Brain microvascular endothelial cell (primary cell): ENCODE data around the gene HOPX.
"Not testable (repeated sequence)": the region's sequence is repeated elsewhere in the genome, so short reads cannot be mapped to it uniquely, and the experiment has no call there.

ENCODE experiments used
- DNase-seq: peaks from one replicate; pipeline ENCODE4 v3.0.0-alpha.2; 2020
- H3K27ac ChIP-seq: fragments of 250-450 bp; sonication (Bioruptor Pico); 2 replicates; pipeline ENCODE4 v1.5.1; 2020; ENCODE audit warnings: mild to moderate bottlenecking, moderate library complexity
- H3K27me3 ChIP-seq: fragments of 250-450 bp; sonication (Bioruptor Pico); replicated peaks from 2 replicates; pipeline ENCODE4 v1.5.1; 2020; ENCODE audit warnings: mild to moderate bottlenecking
- H3K36me3 ChIP-seq: fragments of 250-450 bp; sonication (Bioruptor Pico); replicated peaks from 2 replicates; pipeline ENCODE4 v1.5.1; 2020; ENCODE audit warnings: mild to moderate bottlenecking
- H3K4me3 ChIP-seq: 2 replicates; pipeline ENCODE4 v1.5.1; 2011; ENCODE audit warnings: low read depth, mild to moderate bottlenecking, control low read depth, low read length, moderate library complexity
- in situ Hi-C: cut with HindIII; loops from 2 replicates; pipeline ENCODE4 v1.10.0; 2017; ENCODE audit warnings: low sequenced_read_pairs, low pct_ligation_motif_present
- TF ChIP-seq, protein P1 (sequence below): IDR thresholded peaks from 2 replicates; pipeline ENCODE4 v1.5.1; 2011; ENCODE audit warnings: low read depth, mild to moderate bottlenecking, moderate library complexity, low read length, control low read depth, inconsistent platforms; ENCODE audit errors: missing control alignments

Gene HOPX

GRCh38 chr4:56607926-56608325, 73.2 kb downstream of the HOPX start:
- Histone ChIP-seq H3K27me3 (no peaks in the 10 kb centered on the region), H3K36me3 (no peaks in the 10 kb centered on the region), H3K4me3 (no peak overlapping the region), H3K27ac (no peak overlapping the region)
- in situ Hi-C loops: no loop called here
- no peak for DNase-seq
- TF ChIP-seq, protein P1, sequence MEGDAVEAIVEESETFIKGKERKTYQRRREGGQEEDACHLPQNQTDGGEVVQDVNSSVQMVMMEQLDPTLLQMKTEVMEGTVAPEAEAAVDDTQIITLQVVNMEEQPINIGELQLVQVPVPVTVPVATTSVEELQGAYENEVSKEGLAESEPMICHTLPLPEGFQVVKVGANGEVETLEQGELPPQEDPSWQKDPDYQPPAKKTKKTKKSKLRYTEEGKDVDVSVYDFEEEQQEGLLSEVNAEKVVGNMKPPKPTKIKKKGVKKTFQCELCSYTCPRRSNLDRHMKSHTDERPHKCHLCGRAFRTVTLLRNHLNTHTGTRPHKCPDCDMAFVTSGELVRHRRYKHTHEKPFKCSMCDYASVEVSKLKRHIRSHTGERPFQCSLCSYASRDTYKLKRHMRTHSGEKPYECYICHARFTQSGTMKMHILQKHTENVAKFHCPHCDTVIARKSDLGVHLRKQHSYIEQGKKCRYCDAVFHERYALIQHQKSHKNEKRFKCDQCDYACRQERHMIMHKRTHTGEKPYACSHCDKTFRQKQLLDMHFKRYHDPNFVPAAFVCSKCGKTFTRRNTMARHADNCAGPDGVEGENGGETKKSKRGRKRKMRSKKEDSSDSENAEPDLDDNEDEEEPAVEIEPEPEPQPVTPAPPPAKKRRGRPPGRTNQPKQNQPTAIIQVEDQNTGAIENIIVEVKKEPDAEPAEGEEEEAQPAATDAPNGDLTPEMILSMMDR: no peak

DNA sequence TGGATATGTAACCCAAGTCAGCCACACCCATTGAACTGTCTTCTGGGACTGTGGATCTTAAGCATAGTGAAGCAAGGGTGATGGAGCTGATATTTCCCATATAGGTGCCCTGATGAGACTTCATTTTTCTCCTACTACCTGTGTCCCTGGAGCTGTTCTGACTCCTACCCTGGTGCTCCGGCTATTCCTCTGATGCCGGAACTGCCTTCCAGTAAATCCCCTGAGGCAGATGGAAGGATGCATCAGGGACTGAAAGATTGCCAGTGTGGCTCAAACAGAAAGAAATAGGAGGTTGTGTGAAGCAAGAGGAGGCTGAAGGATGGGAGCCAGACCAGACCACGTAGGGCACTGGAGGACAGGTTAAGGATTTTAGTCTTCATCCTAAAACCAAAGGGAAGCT, 74.7 kb downstream of the HOPX start:
- Histone ChIP-seq H3K36me3 (no peaks in the 10 kb centered on the region), H3K27me3 (no peaks in the 10 kb centered on the region), H3K4me3 (no peak overlapping the region), H3K27ac (no peak overlapping the region)
- TF ChIP-seq, protein P1: no peak
- no peak for DNase-seq
- in situ Hi-C loops: no loop called here

GRCh38 chr4:56605464-56605863, 75.6 kb downstream of the HOPX start:
- H3K36me3 ChIP-seq, in situ Hi-C loops, DNase-seq, H3K4me3 ChIP-seq, H3K27me3 ChIP-seq, H3K27ac ChIP-seq: not testable (repeated sequence)

GRCh38 chr4:56603297-56603696, 77.8 kb downstream of the HOPX start:
- no peak for DNase-seq
- Histone ChIP-seq H3K27ac (no peak overlapping the region), H3K4me3 (no peak overlapping the region), H3K36me3 (no peaks in the 10 kb centered on the region), H3K27me3 (no peaks in the 10 kb centered on the region)
- in situ Hi-C loops: no loop called here
- TF ChIP-seq, protein P1: no peak
